Bronchial epithelial cell (primary cell): ENCODE measurements around the gene MICAL2. TPM values are rescaled to one million over a fixed set of nuclear protein-coding genes. Genes with fewer than 3 reads are reported as not detected.
A peak's percentile ranks its signal among the peaks of the same experiment; 100 is the strongest.

Experiments used
- DNase-seq: peaks from one replicate; pipeline ENCODE4 v3.0.0-alpha.2; 2010; ENCODE audit warnings: low read depth
- FAIRE-seq: peaks from 2 replicates; lab custom pipeline; 2011; peaks lifted over from hg19 to GRCh38; lab: Jason Lieb, UNC
- H3K27me3 ChIP-seq: 2 replicates; pipeline ENCODE4 v1.5.1; 2011; ENCODE audit warnings: low read length; ENCODE audit not compliant: control insufficient read depth, insufficient read depth
- H3K36me3 ChIP-seq: 2 replicates; pipeline ENCODE4 v1.5.1; 2011; ENCODE audit warnings: low read length; ENCODE audit not compliant: control insufficient read depth, insufficient read depth
- H3K4me3 ChIP-seq: 2 replicates; pipeline ENCODE4 v1.5.1; 2011; ENCODE audit warnings: mild to moderate bottlenecking, low read depth, low read length, control low read depth
- total RNA-seq: library from RNA; depleted of rRNA; stranded (reverse); fragments of >200 nt; gene quantifications from 2 replicates; pipeline ENCODE4 v1.2.1, GENCODE V29; 2014
- TF ChIP-seq, protein P1 (sequence below): IDR thresholded peaks from 2 replicates; pipeline ENCODE4 v1.5.1; 2011; ENCODE audit warnings: mild to moderate bottlenecking, moderate library complexity, low read length, control low read depth, inconsistent platforms; ENCODE audit not compliant: insufficient read depth, severe bottlenecking

MICAL2 gene
- total RNA-seq, 1 donor from 2014 or later: 75.0 TPM

DNA sequence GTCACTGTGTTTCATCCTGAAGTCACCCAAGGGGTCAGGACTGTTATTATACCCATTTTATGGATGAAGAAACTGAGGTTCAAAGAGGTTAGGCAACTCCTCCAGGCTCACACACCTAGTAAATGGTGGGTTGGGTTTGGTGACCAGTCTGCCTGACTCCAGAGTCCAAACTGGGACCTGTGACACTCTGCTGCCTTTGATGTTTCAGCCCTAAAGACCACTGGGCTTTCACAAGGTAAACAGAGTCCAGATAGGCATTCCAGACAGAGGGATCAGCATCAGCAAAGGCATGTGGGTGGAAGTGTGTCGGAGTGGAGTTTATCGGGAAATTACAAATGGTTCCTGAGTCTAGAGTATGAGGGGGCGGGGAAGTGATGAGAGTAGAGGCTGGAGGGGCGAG, 38.5 kb downstream of the MICAL2 start:
- TF ChIP-seq, protein P1, sequence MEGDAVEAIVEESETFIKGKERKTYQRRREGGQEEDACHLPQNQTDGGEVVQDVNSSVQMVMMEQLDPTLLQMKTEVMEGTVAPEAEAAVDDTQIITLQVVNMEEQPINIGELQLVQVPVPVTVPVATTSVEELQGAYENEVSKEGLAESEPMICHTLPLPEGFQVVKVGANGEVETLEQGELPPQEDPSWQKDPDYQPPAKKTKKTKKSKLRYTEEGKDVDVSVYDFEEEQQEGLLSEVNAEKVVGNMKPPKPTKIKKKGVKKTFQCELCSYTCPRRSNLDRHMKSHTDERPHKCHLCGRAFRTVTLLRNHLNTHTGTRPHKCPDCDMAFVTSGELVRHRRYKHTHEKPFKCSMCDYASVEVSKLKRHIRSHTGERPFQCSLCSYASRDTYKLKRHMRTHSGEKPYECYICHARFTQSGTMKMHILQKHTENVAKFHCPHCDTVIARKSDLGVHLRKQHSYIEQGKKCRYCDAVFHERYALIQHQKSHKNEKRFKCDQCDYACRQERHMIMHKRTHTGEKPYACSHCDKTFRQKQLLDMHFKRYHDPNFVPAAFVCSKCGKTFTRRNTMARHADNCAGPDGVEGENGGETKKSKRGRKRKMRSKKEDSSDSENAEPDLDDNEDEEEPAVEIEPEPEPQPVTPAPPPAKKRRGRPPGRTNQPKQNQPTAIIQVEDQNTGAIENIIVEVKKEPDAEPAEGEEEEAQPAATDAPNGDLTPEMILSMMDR: no peak
- no peak overlapping the region for H3K4me3 ChIP-seq
- no peaks in the 10 kb centered on the region for H3K36me3 ChIP-seq
- DNase-seq (no peak), FAIRE-seq (no peak)
- no peaks in the 10 kb centered on the region for H3K27me3 ChIP-seq

DNA sequence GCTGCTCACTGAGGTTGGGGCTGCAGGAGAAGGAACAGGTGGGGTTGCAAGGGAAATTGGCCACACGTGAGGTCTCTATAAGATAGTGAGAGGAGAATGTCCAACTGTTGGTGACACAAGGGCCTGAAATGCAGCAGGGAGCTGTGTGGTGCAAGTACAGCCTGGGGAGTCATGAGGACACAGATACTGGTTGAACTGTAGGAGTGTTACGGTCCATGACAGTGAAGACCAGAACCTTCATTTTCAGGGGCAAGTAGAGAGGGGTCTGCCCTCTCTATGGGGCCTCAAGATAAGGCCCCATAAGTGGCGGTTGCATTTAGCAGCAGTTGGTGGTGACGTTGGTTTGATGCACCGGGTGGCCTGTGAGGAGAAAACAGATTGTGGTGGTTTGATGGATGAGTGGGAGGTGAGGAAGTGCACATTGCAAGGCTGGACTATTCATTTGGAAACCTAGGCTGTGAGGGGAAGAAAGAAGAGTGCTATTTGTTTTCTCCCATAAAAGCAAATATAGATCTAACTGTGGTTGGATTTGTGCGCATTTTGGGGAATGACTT, 39.4 kb downstream of the MICAL2 start:
- DNase-seq: no peak
- no peak for FAIRE-seq
- H3K36me3 ChIP-seq: peaks cover under 1% of the 10 kb centered on the region
- H3K4me3 ChIP-seq: no peak overlapping the region
- no peaks in the 10 kb centered on the region for H3K27me3 ChIP-seq
- TF ChIP-seq, protein P1: no peak

DNA sequence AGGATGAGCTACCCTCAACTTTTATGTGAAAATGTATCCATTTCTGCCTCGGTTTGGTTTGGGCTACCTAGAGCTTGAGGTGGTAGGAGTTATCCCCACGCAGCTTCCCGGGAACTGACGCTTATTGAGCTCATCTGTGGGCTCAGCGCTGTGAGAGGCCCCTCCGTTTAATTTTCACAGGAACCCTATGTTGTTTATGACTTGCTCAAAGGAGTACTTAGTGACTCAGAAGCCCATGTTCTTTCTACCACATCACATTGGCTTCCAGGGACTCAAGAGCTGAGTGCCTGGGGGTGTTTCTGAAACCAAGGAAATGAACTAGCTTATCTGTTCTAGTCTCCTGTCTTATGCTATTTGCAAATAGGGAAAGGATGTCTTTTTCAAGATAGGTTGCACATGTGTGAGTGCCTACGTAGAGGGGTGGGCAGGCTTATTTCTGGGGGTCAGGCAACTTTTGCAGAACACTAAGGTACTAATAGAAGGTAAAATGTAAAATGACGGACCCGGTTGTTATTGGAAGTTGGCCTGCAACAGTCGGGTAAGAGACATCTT, 40.5 kb downstream of the MICAL2 start:
- TF ChIP-seq, protein P1: no peak
- peak; percentile 39 for DNase-seq
- Histone ChIP-seq H3K36me3 (peaks cover 5% of the 10 kb centered on the region), H3K4me3 (no peak overlapping the region), H3K27me3 (no peaks in the 10 kb centered on the region)
- FAIRE-seq: no peak

DNA sequence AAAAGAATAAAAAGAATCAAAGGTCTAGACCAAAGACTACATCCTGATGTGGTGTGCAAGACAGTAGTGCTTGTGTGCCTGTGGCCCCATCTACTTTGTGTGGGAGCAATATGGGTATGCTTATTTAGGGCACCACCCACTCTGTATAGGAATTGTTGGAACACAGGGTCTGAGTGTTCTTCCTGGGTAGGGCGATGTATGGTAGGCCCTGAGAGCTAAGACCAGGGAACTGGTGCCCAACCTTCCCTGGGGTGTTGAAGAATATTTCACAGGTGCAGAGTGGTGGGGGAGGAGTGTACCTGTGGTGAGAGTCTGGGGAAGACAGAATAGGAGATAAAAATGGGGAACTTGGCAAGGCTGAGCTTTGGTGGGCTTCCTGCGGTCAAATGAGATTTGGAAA, 41.9 kb downstream of the MICAL2 start:
- Histone ChIP-seq H3K4me3 (no peak overlapping the region), H3K36me3 (peaks cover 5% of the 10 kb centered on the region), H3K27me3 (no peaks in the 10 kb centered on the region)
- TF ChIP-seq, protein P1: no peak
- no peak for FAIRE-seq
- DNase-seq: no peak

DNA sequence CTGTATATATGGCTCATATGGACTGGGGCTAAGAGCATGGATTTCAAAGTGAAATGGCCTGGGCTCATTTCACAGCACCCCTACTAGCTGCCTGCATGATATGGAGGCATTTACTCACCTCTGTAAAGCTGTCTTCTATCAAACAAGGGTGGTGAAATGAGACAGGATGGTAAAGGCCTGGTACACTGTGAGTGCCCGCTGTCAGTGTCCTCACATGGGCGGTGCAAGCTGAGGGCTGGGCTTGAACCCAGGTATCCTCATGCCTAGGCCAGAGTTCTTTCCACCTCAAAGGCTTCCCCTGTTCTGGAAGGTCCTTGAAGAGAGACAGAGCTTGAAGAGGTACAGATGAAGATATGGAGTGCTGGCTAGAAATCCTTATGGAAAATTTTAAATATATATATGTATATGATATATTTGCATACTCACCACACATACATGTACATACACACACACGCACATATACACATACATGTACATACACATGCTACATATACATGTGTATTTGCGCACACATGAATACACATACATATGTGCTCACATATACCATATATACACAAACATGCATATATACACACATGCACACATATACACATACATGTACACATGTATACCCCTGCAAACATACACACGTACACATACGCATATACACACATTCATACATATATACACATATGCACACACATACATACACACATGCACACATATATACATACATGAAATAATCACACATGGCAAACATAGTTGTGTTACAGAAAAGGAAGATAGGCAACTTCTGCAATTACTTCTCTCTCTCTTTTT, 44.7 kb downstream of the MICAL2 start:
- no peaks in the 10 kb centered on the region for H3K27me3 ChIP-seq
- H3K36me3 ChIP-seq: peaks cover 8% of the 10 kb centered on the region
- TF ChIP-seq, protein P1: no peak
- FAIRE-seq (no peak), DNase-seq (no peak)
- H3K4me3 ChIP-seq: no peak overlapping the region
